Measurements from ENCODE around the gene HAS3.
"Not testable (repeated sequence)": the region's sequence is repeated elsewhere in the genome, so short reads cannot be mapped to it uniquely, and the experiment has no call there.

DNA sequence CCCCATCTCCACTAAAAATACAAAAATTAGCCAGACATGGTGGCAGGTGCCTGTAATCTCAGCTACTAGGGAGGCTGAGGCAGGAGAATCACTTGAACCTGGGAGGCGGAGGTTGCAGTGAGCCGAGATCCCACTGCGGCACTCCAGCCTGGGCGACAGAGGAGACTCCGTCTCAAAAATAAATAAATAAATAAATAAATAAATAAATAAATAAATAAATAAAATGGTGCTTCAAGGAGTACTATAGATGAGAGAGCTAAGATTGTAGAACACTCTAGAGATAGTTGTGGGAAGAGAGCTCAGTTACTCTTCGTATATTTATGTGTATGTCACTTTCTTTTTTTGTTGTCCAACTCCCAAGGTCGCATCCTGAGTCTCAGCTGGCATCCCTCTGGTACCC lies 34.0 kb downstream of the HAS3 start:
- TF ChIP-seq, protein P1, sequence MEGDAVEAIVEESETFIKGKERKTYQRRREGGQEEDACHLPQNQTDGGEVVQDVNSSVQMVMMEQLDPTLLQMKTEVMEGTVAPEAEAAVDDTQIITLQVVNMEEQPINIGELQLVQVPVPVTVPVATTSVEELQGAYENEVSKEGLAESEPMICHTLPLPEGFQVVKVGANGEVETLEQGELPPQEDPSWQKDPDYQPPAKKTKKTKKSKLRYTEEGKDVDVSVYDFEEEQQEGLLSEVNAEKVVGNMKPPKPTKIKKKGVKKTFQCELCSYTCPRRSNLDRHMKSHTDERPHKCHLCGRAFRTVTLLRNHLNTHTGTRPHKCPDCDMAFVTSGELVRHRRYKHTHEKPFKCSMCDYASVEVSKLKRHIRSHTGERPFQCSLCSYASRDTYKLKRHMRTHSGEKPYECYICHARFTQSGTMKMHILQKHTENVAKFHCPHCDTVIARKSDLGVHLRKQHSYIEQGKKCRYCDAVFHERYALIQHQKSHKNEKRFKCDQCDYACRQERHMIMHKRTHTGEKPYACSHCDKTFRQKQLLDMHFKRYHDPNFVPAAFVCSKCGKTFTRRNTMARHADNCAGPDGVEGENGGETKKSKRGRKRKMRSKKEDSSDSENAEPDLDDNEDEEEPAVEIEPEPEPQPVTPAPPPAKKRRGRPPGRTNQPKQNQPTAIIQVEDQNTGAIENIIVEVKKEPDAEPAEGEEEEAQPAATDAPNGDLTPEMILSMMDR (IDR thresholded peaks at IDR 0.05): not testable (repeated sequence)
- not testable (repeated sequence) for TF ChIP-seq POLR2A, POLR2AphosphoS5 (IDR thresholded peaks at IDR 0.05)

Data from stomach (tissue), 4 donors.